ENCODE results near the gene DMXL1.
A peak's percentile ranks its signal among the peaks of the same experiment; 100 is the strongest.

The DMXL1 gene

DNA sequence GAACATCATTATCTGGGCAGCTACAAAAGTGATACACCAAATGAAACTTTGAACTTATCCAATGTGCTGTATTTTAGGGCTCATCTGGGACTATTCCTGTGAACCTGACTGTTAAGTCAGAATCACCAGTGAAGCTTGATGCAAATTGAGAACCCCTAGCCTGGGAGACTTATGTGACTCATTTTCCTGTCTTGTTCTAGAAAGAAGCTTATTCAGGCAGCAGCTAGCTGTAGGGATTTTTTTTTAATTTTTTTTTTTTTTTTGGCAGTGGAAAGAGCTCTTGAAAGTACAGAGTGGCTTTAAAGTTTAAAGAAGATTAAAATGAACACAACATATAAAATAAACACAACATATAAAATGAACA is 203.9 kb downstream of the DMXL1 start:
- TF ChIP-seq, protein P1, sequence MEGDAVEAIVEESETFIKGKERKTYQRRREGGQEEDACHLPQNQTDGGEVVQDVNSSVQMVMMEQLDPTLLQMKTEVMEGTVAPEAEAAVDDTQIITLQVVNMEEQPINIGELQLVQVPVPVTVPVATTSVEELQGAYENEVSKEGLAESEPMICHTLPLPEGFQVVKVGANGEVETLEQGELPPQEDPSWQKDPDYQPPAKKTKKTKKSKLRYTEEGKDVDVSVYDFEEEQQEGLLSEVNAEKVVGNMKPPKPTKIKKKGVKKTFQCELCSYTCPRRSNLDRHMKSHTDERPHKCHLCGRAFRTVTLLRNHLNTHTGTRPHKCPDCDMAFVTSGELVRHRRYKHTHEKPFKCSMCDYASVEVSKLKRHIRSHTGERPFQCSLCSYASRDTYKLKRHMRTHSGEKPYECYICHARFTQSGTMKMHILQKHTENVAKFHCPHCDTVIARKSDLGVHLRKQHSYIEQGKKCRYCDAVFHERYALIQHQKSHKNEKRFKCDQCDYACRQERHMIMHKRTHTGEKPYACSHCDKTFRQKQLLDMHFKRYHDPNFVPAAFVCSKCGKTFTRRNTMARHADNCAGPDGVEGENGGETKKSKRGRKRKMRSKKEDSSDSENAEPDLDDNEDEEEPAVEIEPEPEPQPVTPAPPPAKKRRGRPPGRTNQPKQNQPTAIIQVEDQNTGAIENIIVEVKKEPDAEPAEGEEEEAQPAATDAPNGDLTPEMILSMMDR (IDR thresholded peaks at IDR 0.05; ENCODE audit: low read length): no peak
- TF ChIP-seq EZH2phosphoT487 (IDR thresholded peaks at IDR 0.05; ENCODE audit: low read length) (no peak), EZH2 (optimal IDR thresholded peaks at IDR 0.05; ENCODE audit: low read depth, low read length) (no peak)
- Histone ChIP-seq H3K9me3 (replicated peaks; ENCODE audit: insufficient read depth, low read length) (no peaks in the 10 kb centered on the region), H3K79me2 (ENCODE audit: low read length) (peaks cover 68% of the 10 kb centered on the region), H3K4me3 (ENCODE audit: low read length) (no peak overlapping the region), H3K4me1 (ENCODE audit: low read length) (peaks cover 60% of the 10 kb centered on the region), H4K20me1 (ENCODE audit: insufficient read depth, low read length) (no peaks in the 10 kb centered on the region), H2AFZ (ENCODE audit: low read length) (no peak overlapping the region), H3K9ac (ENCODE audit: low read length) (no peak overlapping the region), H3K9me2 (replicated peaks; ENCODE audit: insufficient read depth, low read length) (no peaks in the 10 kb centered on the region), H3K27me3 (replicated peaks; ENCODE audit: insufficient read depth, low read length) (no peaks in the 10 kb centered on the region), H3K36me3 (replicated peaks; ENCODE audit: insufficient read depth, low read length) (no peaks in the 10 kb centered on the region), H3F3A (ENCODE audit: insufficient read depth, low read length) (peaks cover 29% of the 10 kb centered on the region), H3K27ac (ENCODE audit: low read length) (peak overlapping the region; percentile 37; the same call in 1 of the 2 replicates), H3K4me2 (ENCODE audit: low read depth, low read length) (peak overlapping the region; percentile 49)
- DNase-seq: peak; percentile 30

- no peaks in the 10 kb centered on the region for H3K9me2 ChIP-seq (replicated peaks; ENCODE audit: insufficient read depth, low read length)
- no peak overlapping the region for H2AFZ ChIP-seq (ENCODE audit: low read length)
- no peaks in the 10 kb centered on the region for H4K20me1 ChIP-seq (ENCODE audit: insufficient read depth, low read length)
- no peaks in the 10 kb centered on the region for H3K9me3 ChIP-seq (replicated peaks; ENCODE audit: insufficient read depth, low read length)
- no peak overlapping the region for H3K4me3 ChIP-seq (ENCODE audit: low read length)
- H3K4me1 ChIP-seq (ENCODE audit: low read length): peaks cover 56% of the 10 kb centered on the region
- H3F3A ChIP-seq (ENCODE audit: insufficient read depth, low read length): peaks cover 29% of the 10 kb centered on the region
- no peak overlapping the region for H3K9ac ChIP-seq (ENCODE audit: low read length)
- DNase-seq: no peak
- TF ChIP-seq, protein P1 (IDR thresholded peaks at IDR 0.05; ENCODE audit: low read length): no peak
- H3K36me3 ChIP-seq (replicated peaks; ENCODE audit: insufficient read depth, low read length): no peaks in the 10 kb centered on the region
- peak overlapping the region; percentile 37; the same call in 1 of the 2 replicates for H3K27ac ChIP-seq (ENCODE audit: low read length)
- peak overlapping the region; percentile 49; the same call in 1 of the 2 replicates for H3K4me2 ChIP-seq (ENCODE audit: low read depth, low read length)
- H3K27me3 ChIP-seq (replicated peaks; ENCODE audit: insufficient read depth, low read length): no peaks in the 10 kb centered on the region
- H3K79me2 ChIP-seq (ENCODE audit: low read length): peaks cover 68% of the 10 kb centered on the region
Observed at GRCh38 chr5:119275146-119275545, 204.3 kb downstream of the DMXL1 start.

GRCh38 chr5:119275601-119276173 is 204.8 kb downstream of the DMXL1 start:
- H4K20me1 ChIP-seq (ENCODE audit: insufficient read depth, low read length): no peaks in the 10 kb centered on the region
- H2AFZ ChIP-seq (ENCODE audit: low read length): no peak overlapping the region
- peaks cover 66% of the 10 kb centered on the region for H3K79me2 ChIP-seq (ENCODE audit: low read length)
- H3K9me3 ChIP-seq (replicated peaks; ENCODE audit: insufficient read depth, low read length): no peaks in the 10 kb centered on the region
- H3K9ac ChIP-seq (ENCODE audit: low read length): no peak overlapping the region
- peak; percentile 75 for DNase-seq
- no peaks in the 10 kb centered on the region for H3K27me3 ChIP-seq (replicated peaks; ENCODE audit: insufficient read depth, low read length)
- H3K4me3 ChIP-seq (ENCODE audit: low read length): no peak overlapping the region
- peaks cover 55% of the 10 kb centered on the region for H3K4me1 ChIP-seq (ENCODE audit: low read length)
- TF ChIP-seq, protein P1 (IDR thresholded peaks at IDR 0.05; ENCODE audit: low read length): no peak
- no peak for TF ChIP-seq EZH2 (optimal IDR thresholded peaks at IDR 0.05; ENCODE audit: low read depth, low read length)
- no peak for TF ChIP-seq EZH2phosphoT487 (IDR thresholded peaks at IDR 0.05; ENCODE audit: low read length)
- H3F3A ChIP-seq (ENCODE audit: insufficient read depth, low read length): peaks cover 29% of the 10 kb centered on the region
- H3K4me2 ChIP-seq (ENCODE audit: low read depth, low read length): peak overlapping the region; percentile 49; the same call in 1 of the 2 replicates
- peak overlapping the region; percentile 37; the same call in 1 of the 2 replicates for H3K27ac ChIP-seq (ENCODE audit: low read length)
- no peaks in the 10 kb centered on the region for H3K9me2 ChIP-seq (replicated peaks; ENCODE audit: insufficient read depth, low read length)
- no peaks in the 10 kb centered on the region for H3K36me3 ChIP-seq (replicated peaks; ENCODE audit: insufficient read depth, low read length)
